Heart right ventricle (tissue), 16 donors: ENCODE results near the gene RFX8. TPM values are rescaled to one million over a fixed set of nuclear protein-coding genes. Genes with fewer than 3 reads are reported as not detected.

Experiments
- ATAC-seq, 8 donors: fragments of 200-7000 bp; cut with Tn5 transposase; one replicate each; pipeline ENCODE4 v1.9.1; 2020; ENCODE audit warnings: mild to moderate bottlenecking in 8 of 8, moderate library complexity in 8 of 8, moderate number of reproducible peaks in 1 of 8
- DNase-seq, 2 donors: peaks; one replicate each; pipeline ENCODE4 v3.0.0-alpha.2; 2020
- H3K27ac ChIP-seq, 10 donors: fragments of 200-600 bp; sonication (generic) in 2 of 10; one replicate each; pipeline versions ENCODE4 v1.5.0 to v1.8.0; 2020 to 2022; ENCODE audit warnings: mild to moderate bottlenecking in 3 of 10
- H3K27me3 ChIP-seq, 7 donors: fragments of 200-600 bp; one replicate each; pipeline ENCODE4 v1.8.0; 2021 to 2022; ENCODE audit warnings: mild to moderate bottlenecking in 2 of 7
- H3K36me3 ChIP-seq, 9 donors: fragments of 200-600 bp; sonication (generic) in 1 of 9; one replicate each; pipeline versions ENCODE4 v1.5.0 to v1.8.0; 2020 to 2022; ENCODE audit warnings: mild to moderate bottlenecking in 2 of 9
- H3K4me1 ChIP-seq, 9 donors: fragments of 200-600 bp; sonication (generic) in 1 of 9; one replicate each; pipeline versions ENCODE4 v1.5.0 to v1.8.0; 2020 to 2022; ENCODE audit warnings: mild to moderate bottlenecking in 4 of 9
- H3K4me3 ChIP-seq, 10 donors: fragments of 200-600 bp; sonication (generic) in 2 of 10; one replicate each; pipeline versions ENCODE4 v1.5.0 to v1.8.0; 2020 to 2022; ENCODE audit warnings: mild to moderate bottlenecking in 7 of 10, moderate library complexity in 2 of 10
- H3K9me3 ChIP-seq, 11 donors: fragments of 200-600 bp in 10 of 11; sonication (generic) in 2 of 11; one replicate each; pipeline versions ENCODE4 v1.5.0 to v1.8.0; 2013 to 2022; ENCODE audit warnings: mild to moderate bottlenecking in 2 of 11, control low read depth in 1 of 11, moderate library complexity in 1 of 11
- WGBS, 2 donors: extraction: QIAGEN DNeasy Blood & Tissue Kit; methylation state at CpG; one replicate each; pipeline ENCODE4 v1.1.7; 2013; ENCODE audit warnings: inconsistent platforms in 1 of 2; 5-methylcytosine and 5-hydroxymethylcytosine counted together
- intact Hi-C, 10 donors: fragments of 100-400 bp; cut with DNase I; formaldehyde crosslinking; loops; one replicate each; pipeline versions ENCODE4 v1.11.1 to v1.14.2; 2022
- long read RNA-seq, 3 donors: library from polyadenylated mRNA; unstranded; transcript quantifications; one replicate each; pipeline ENCODE4 v2.0.0, GENCODE V29; 2020 to 2021
- polyA plus RNA-seq, 2 donors: library from polyadenylated mRNA; stranded (reverse); fragments of 200-250 nt; gene quantifications; one replicate each; pipeline ENCODE4 v1.2.3, GENCODE V29; 2013
- total RNA-seq, 10 donors: library from RNA; stranded (reverse); fragmentation: NEBNext Ultra II Directional in 3 of 10; extraction: Animal tissue kit (Norgen Biotek cat#: 25700) in 3 of 10; gene quantifications; one replicate each; pipeline versions ENCODE4 v1.2.1 to v1.2.4, GENCODE V29; 2021 to 2023
- TF ChIP-seq, protein P1 (sequence below), 9 donors: fragments of 200-600 bp; sonication (generic) in 2 of 9; IDR thresholded peaks; one replicate each; pipeline versions ENCODE4 v1.5.0 to v1.8.0; 2021 to 2022; ENCODE audit warnings: antibody characterized with exemption in 9 of 9, mild to moderate bottlenecking in 5 of 9, moderate library complexity in 1 of 9
- donor health status: Arrhythmogenic right ventricular cardiomyopathy.
- donor health status: ischemic (EF 13 %, LVEDD 7.1; RV severe dilation, severe dysfunction).
- donor health status: healthy with polysubstance abuse.
- donor health status: DM: no; HTN: yes; CAD: no.
- donor health status: DM: no; HTN: no; CAD: no.
- donor health status: ischemic (EF 25% LVEDD 6.9; RV normal size, moderate dysfunction).
- donor health status: ischemic (EF 25% LVEDD 5.7; RV mildly dilated, moderate dysfunction).
- donor health status: healthy.
- donor health status: DM: yes; HTN: yes; CAD: no.
- donor health status: Ischemic cardiomyopathy.
- donor health status: ischemic (EF 35%, LVEDD 5.7; RV mildly dilated, moderate dysfunction).
- donor health status: nonischemic (EF 11% LVEDD 7.7; RV severe dilation, severe dysfunction).
- donor health status: DM: yes; HTN: yes; CAD: no.
- donor health status: PGD.
- donor health status: ischemic (EF 29% LVEDD 5.4; RV normal size, mild dysfunction).
- donor health status: nonischemic (EF 23%, LVEDD 6.1; RV moderate dilation, normal function).

The RFX8 gene
- total RNA-seq (under 1 TPM in 5 of 10 donors, not detected in 5; 0.15 to 0.22 (median 0.15) TPM), polyA plus RNA-seq (under 1 TPM; 0.16 to 0.44 TPM)
- long read RNA-seq, donor 1, result 0 reads
- long read RNA-seq, donor 2, result 0 reads
- long read RNA-seq, donor 3, result 0 reads

DNA sequence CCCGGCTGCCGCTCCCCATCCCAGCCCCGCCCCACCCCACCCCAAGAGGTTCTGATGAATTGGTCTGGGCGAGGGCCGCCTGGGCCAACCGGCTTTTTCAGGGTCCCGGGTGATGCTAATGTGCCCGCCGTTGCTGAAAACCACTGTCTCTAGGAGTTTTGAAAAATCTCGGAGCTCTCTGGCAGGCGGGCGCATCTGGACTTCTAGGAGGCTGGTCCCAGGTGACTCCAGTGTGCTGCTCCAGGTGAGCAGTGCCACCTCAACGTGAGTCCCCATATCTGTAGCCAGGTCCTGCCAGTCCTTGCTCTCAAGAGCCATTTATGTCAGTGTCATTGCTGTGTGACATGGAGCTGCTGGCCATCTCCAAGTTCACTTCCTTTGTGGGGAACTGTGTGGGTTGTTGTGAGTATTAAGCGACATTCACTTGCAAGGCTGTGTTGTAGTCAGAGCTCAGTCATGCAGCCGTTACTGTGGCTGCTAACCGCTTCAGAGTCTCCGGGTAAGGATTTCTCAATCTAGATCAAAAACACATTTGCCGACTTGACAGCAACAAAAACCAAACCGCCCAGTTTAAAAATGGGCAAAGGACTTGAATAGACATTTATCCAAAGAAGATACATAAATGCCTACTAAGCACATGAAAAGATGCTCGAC is at the start of gene RFX8:
Gene RFX8 (minus strand): TSS at position 382 of the 654 bp plus-strand sequence. CDS start 8,264 bp downstream, outside the sequence.
- TF ChIP-seq, protein P1, sequence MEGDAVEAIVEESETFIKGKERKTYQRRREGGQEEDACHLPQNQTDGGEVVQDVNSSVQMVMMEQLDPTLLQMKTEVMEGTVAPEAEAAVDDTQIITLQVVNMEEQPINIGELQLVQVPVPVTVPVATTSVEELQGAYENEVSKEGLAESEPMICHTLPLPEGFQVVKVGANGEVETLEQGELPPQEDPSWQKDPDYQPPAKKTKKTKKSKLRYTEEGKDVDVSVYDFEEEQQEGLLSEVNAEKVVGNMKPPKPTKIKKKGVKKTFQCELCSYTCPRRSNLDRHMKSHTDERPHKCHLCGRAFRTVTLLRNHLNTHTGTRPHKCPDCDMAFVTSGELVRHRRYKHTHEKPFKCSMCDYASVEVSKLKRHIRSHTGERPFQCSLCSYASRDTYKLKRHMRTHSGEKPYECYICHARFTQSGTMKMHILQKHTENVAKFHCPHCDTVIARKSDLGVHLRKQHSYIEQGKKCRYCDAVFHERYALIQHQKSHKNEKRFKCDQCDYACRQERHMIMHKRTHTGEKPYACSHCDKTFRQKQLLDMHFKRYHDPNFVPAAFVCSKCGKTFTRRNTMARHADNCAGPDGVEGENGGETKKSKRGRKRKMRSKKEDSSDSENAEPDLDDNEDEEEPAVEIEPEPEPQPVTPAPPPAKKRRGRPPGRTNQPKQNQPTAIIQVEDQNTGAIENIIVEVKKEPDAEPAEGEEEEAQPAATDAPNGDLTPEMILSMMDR (IDR thresholded peaks at IDR 0.05), result no peak
- WGBS, 2 donors, result 38 to 43% methylated on average over 20 of the region's 20 CpGs
- H3K27me3 ChIP-seq, result peaks cover 0 to 79% (median 0%) of the 10 kb centered on the region in 7 donors
- H3K9me3 ChIP-seq, result no peaks in the 10 kb centered on the region
- H3K4me3 ChIP-seq, result peak within 1 kb of the TSS; percentile 43 to 74 (median 58)
- H3K36me3 ChIP-seq, result no peaks in the 10 kb centered on the region
- peaks cover 0 to 26% (median 20%) of the 10 kb centered on the region in 9 donors for H3K4me1 ChIP-seq
- peak within 1 kb of the TSS; percentile 25 to 92 (median 82) for H3K27ac ChIP-seq
- ATAC-seq (peak in 5 of 8 donors; percentile 45 to 69 (median 51)), DNase-seq (peak in 1 of 2 donors; percentile 9)
- intact Hi-C loops, result no loop called here

DNA sequence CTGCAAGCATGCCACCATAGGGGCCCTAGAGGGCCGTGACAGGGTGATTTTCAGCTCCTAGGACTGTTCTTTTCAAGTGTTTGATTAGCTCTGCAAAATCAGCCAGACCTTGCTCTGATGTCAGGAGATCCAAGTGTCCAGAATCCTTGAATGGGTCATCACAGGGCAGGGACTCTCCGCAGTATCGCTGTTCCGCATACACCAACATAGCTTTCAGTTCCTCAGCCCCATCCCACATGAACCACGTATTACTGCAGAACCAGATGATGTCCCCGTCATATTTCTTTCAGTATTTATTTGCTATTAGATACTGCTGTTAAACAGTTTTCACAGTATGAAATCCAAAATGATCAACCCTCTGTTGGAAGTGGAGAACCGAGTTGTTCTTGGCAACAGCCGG is 46.6 kb upstream of the RFX8 start:
- TF ChIP-seq, protein P1 (IDR thresholded peaks at IDR 0.05), result no peak
- WGBS, 2 donors, result 92 to 95% methylated on average over 8 of the region's 8 CpGs
- no peak overlapping the region for H3K4me3 ChIP-seq
- ATAC-seq (no peak), DNase-seq (no peak)
- H3K27ac ChIP-seq, result no peak overlapping the region
- no peaks in the 10 kb centered on the region for H3K36me3 ChIP-seq
- intact Hi-C loops, result loop anchor here in 2 of 10 donors (10.0 kb wide), 2 partner anchors 173 to 313 kb away; partner anchors contain the start of gene MAP4K4 (in 1 of the 2)
- peaks cover 0 to 40% (median 17%) of the 10 kb centered on the region in 9 donors for H3K4me1 ChIP-seq
- H3K9me3 ChIP-seq, result peaks cover 0 to 6% (median 0%) of the 10 kb centered on the region in 11 donors
- H3K27me3 ChIP-seq, result peaks cover 0 to 26% (median 0%) of the 10 kb centered on the region in 7 donors

DNA sequence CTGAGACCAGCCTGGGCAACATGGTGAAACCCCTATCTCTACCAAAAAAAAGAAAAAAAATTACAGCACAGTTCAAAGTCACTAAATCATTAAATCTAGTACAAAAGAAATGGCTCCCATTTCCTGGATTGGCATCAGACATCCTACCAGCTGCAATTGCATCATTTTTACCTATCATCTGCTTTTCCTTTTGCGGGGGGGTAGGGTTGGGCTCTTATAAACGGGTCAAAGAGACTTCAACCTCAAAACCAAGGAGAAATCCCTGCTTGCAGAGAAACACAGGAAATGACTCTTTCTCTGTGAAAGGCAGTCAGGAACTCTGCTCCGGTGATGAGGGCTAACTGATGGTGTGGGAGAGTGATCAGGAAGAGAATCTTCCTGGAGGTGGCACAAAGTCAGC is 45.3 kb upstream of the RFX8 start:
- intact Hi-C loops, result loop anchor here in 2 of 10 donors (10.0 kb wide), 2 partner anchors 175 to 315 kb away; partner anchors contain the start of gene MAP4K4 (in 1 of the 2)
- H3K27ac ChIP-seq, result peak overlapping the region in 1 of 10 donors; percentile 27
- no peak for DNase-seq
- TF ChIP-seq, protein P1 (IDR thresholded peaks at IDR 0.05), result no peak
- H3K36me3 ChIP-seq, result no peaks in the 10 kb centered on the region
- no peak overlapping the region for H3K4me3 ChIP-seq
- WGBS, 2 donors, result 42 to 48% methylated on average over 3 of the region's 3 CpGs
- H3K4me1 ChIP-seq, result peaks cover 0 to 49% (median 27%) of the 10 kb centered on the region in 9 donors
- H3K9me3 ChIP-seq, result peaks cover 0 to 7% (median 0%) of the 10 kb centered on the region in 11 donors
- no peak for ATAC-seq
- H3K27me3 ChIP-seq, result peaks cover 0 to 26% (median 0%) of the 10 kb centered on the region in 7 donors
